Heart left ventricle (tissue), 13 donors: Measurements from ENCODE around the gene RPA1.

Experiments
- POLR2A ChIP-seq, 2 donors: fragments of 450-650 bp; IDR thresholded peaks; one replicate each; pipeline ENCODE4 v1.6.1; 2017; ENCODE audit warnings: antibody characterized with exemption in 2 of 2, mild to moderate bottlenecking in 2 of 2, moderate library complexity in 2 of 2
- TF ChIP-seq, protein P1 (sequence below), 12 donors: fragments of 200-600 bp; sonication (generic) in 4 of 12; IDR thresholded peaks; one replicate each; pipeline versions ENCODE4 v1.5.0 to v1.8.0; 2018 to 2022; ENCODE audit warnings: antibody characterized with exemption in 12 of 12, mild to moderate bottlenecking in 5 of 12
- donor health status: ischemic (EF 13 %, LVEDD 7.1; RV severe dilation, severe dysfunction).
- donor health status: DM: no; HTN: yes; CAD: no.
- donor health status: DM: no; HTN: no; CAD: no.
- donor health status: ischemic (EF 25% LVEDD 6.9; RV normal size, moderate dysfunction).
- donor health status: ischemic (EF 25% LVEDD 5.7; RV mildly dilated, moderate dysfunction).
- donor health status: ischemic (EF 35%, LVEDD 5.7; RV mildly dilated, moderate dysfunction).
- donor health status: nonischemic (EF 11% LVEDD 7.7; RV severe dilation, severe dysfunction).
- donor health status: DM: yes; HTN: yes; CAD: no.
- donor health status: PGD.
- donor health status: ischemic (EF 29% LVEDD 5.4; RV normal size, mild dysfunction).
- donor health status: nonischemic (EF 23%, LVEDD 6.1; RV moderate dilation, normal function).

- TF ChIP-seq, protein P1, sequence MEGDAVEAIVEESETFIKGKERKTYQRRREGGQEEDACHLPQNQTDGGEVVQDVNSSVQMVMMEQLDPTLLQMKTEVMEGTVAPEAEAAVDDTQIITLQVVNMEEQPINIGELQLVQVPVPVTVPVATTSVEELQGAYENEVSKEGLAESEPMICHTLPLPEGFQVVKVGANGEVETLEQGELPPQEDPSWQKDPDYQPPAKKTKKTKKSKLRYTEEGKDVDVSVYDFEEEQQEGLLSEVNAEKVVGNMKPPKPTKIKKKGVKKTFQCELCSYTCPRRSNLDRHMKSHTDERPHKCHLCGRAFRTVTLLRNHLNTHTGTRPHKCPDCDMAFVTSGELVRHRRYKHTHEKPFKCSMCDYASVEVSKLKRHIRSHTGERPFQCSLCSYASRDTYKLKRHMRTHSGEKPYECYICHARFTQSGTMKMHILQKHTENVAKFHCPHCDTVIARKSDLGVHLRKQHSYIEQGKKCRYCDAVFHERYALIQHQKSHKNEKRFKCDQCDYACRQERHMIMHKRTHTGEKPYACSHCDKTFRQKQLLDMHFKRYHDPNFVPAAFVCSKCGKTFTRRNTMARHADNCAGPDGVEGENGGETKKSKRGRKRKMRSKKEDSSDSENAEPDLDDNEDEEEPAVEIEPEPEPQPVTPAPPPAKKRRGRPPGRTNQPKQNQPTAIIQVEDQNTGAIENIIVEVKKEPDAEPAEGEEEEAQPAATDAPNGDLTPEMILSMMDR (IDR thresholded peaks at IDR 0.05): no peak
- TF ChIP-seq POLR2A (IDR thresholded peaks at IDR 0.05): no peak
These were observed 29.1 kb upstream of the RPA1 start for GRCh38 chr17:1800712-1801111.
